ENCODE data around the gene CAMTA2.

- TF ChIP-seq CTCF (IDR thresholded peaks at IDR 0.05): no peak
- TF ChIP-seq POLR2A (IDR thresholded peaks at IDR 0.05): no peak
These were observed 36.0 kb downstream of the CAMTA2 start for GRCh38 chr17:4951486-4951885.

All from body of pancreas (tissue), 4 donors.